HG03196 (cell line): ENCODE results near the gene DAAM1.

Experiments used
- ATAC-seq: cut with Tn5 transposase; IDR thresholded peaks from one replicate; pipeline ENCODE4 v1.9.1; 2021; ENCODE audit not compliant: unreplicated experiment

The DAAM1 gene

DNA sequence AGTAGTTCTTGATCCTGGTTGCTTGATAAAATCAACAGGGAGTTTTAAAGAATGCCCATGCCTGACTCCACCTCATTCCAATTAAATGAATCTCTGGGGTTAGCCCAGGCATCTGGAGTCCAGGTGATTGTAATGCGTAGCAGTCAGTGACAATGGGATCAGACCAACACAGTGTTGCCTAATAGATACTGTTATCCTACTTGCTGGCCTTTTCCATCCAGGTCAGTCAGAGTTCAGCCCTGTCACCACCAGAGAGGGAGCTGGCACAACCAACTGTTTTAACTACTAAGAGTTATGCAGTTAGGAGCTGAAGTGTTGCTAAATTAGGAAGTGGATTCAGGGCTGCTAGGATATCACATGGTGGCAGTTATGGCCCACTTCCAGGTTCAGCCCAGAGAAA lies 169.6 kb downstream of the DAAM1 start:
- ATAC-seq = no peak

DNA sequence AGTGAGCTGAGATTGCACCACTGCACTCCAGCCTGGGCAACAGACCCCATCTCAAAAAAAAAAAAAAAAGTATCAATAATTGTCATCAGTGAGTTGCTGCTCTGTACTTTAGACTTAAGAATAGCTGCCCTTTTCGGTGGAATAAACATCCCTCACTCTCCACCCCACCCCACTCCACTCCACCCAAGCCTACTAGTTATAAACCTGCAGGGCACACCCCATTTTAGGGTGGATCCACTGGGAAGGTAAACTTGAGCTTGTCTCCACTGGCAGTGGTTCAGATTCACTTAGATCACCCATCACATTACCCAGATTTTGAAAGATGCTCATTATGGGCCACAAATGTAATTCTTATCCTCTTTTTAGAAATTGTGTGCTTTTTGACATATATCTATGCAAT lies 170.3 kb downstream of the DAAM1 start:
- ATAC-seq = no peak

DNA sequence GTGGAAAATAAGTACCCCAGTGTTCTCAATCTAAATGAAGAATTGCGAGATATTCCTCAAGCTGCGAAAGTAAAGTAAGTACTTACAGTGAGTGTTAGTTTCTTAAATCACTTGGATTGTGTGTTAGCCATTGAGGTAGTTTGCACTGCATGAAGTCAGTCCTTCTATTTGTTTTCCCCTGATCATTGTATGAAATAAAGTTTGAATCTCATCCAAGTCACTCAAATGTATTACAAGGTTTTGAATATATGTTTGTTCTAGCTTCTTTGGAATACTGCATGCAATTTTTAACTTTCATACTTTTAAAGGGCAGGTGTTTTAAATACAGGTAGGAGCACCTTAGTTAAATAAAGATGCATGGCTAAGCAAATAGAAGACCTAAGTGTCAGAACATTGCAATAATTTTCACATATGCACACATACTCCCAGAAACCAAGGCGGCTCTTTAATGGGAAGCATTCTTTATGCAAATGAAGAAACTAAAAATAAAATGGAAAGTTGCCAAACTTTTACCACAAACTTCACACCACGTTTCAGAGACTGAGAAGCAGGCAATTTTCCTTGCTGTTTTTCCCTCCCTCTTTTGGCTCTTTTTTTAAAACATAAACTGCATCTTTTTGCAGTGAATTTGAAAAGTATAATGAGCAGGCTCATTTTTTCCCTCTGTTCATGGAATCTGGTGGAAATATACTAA lies 171.1 kb downstream of the DAAM1 start:
- ATAC-seq = no peak

DNA sequence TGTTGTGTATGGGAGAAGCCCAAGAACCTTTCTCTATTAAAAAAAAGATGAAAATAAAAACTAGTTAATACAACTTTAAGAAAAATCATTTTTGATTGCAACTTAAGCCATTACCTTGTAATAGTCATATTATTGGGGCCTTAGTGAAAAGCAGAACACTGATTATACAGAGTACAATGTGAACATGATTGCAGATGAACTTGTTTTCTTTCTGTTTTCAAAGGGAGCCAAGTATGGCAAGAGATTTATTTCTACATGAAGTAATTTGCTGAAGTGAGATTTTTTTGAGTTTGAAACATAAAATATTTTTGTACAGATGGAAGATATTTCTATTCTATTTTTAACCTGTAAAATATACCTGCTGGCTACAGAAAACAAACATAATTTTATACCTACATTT lies 171.8 kb downstream of the DAAM1 start:
- no peak for ATAC-seq

DNA sequence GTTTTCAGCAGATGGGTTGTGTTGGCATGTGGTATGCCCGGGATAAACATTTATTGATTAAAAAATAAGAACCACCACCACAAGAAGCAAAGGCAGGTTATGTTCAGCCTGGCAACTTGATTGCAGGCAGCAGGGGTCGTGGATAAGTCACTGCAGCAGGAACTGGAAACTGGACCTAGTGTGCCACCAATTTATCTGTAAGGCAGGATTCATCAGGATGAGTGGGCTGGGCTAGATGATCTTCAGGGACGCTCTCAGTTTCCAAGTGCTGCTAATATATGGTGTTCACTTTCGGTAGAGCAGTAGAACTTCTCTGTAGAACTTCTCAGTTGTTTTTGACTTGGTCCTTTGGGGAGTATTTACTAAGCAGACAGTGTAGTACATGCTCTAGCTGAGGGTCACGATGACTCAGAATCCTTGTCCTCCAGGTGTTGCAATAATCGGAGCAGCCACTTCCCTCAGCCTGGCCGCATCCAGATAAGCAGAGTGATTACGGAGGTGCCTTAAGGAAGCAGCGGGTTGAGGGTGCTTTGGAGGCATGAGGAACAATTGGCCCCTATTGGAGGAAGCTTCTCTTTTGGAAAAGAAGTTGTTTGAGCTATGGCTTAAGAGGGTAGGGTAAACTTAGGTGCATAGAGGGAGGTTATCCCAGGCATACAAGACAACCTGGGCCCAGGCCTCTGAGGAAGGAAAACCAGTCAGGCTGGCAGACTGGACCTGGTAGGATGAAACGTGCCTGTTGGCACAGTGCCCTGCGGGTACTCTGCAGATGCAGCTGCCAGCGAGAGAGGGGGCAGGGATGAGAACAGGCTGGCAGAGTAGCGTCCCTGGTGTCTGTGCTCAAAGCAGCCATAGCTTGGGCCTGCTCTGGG lies 172.7 kb downstream of the DAAM1 start:
- no peak for ATAC-seq

DNA sequence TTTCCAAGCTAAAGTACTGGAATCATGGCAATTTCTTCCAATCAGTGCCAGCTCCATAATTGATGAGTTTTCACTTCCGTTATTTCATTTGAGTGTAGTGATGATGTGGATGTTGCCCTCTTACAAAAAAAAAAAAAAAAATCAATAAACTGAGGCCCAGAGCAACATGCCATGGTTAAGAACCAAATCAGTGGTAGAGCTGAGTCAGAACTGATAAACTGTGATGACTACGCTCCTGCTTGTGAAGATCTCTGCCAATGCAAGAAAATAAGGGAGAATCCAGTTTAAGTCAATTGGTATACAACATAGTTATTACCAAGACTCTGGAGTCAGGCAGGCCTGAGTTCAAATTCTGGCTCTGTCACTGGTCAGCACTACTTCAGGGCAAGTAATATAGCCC lies 174.0 kb downstream of the DAAM1 start:
- ATAC-seq = no peak

DNA sequence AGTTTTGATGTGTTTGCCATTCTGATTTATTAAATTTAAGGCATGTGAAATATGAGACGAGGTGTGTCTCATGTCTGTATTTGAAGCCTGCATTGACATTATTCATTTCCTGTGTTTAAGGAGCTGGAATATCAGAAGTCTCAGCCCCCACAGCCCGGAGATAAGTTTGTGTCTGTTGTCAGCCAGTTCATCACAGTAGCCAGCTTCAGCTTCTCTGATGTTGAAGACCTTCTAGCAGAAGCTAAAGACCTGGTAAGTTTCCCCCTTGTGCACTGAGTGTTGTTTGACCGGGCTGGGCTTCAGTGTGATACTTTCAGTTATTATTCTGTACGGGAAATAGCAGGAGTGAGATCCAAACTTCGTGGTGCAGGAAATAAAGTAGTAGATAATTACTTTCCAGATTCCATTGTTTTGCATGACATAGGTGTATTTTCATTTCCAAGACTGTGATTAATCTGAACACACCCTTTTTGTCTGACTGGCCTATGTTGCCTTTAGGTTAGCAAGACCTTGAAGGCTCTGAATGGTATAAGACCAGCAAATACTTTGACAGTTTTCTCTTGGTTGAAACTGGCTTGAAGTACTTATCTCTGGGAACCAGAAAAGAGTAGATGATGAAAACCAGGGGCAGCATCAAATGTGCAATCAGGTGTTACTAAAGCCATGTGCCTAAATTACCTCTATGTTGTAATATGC lies 175.2 kb downstream of the DAAM1 start:
- ATAC-seq = no peak

DNA sequence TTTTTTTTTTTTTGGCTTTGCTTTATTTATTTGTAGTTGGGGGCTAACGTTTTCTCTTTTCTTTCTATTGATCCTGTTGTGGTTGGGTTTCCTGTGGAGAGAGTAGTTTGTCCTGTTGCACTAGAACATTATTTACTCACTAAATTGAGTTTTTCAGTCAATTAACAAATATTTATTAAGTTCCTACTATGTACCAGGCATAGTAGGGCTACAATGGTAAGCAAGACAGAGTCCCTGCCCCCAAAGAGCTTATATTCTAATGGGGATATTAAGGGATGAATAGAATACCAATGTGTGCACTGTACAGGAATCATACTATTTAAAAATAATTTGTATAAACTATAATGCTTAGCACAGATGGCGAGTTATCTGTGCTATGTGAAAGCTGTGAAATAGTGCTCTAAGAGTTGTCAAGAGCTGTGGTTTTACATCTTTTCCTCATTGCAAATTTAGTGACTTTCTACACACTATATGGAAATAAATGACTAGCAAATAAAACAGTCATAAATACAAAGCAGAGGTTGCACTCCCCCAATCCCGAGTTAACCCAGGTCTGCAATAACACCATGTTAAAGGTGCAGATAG lies 181.8 kb downstream of the DAAM1 start:
- no peak for ATAC-seq

DNA sequence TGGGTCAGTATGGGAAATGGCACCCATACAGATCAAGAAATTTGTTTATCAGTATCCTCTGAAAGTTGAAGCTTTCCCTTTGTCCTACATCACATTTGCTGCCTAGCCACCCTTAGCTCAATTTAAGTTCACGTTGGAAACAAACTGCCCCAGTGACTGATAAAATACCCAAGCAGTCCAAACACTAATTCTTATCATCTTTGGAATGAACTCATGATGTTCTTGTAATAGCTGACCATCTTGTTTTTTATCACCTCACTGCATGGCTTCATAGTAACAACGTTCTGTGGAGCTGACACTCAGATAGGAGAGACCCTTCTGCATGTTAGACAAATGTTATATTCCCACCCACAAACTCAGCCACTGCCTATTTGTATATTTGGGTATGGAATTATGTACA lies 183.3 kb downstream of the DAAM1 start:
- ATAC-seq = no peak

DNA sequence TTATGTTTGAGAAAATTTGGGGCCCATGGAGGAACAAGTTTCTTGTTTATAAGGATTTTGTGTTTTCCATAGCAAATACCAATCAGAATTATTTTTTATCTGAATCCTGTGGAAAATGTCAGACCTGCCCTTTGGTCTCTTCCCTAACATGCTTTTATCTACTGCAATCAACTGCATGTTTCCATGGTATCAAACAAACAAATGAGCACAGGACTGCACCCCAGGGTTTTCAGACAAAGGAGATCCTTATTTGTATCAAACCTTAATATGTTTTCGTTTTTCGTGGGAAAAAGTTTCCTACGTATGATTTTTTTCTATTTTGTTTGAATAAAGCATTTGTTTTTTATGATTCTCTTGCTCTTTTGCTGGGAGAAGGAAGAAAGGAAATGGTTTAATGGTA lies 185.6 kb downstream of the DAAM1 start:
- no peak for ATAC-seq

DNA sequence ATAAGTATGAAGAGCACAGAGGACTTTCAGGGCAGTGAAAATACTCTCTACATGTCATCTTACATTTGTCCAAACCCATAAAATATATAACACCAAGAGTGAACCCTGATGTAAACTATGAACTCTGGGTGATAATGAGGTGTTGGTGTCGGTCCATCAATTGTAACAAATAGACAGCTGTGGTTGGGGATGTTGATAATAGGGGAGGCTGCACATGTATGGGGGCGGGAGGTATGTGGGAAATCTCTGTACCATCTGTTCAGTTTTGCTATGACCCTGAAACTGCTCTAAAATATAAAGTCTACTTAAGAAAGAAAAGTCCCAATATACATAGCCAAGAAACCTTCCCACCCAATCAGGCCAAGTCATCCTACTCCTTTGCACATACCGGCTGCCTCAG lies 188.2 kb downstream of the DAAM1 start:
- no peak for ATAC-seq

DNA sequence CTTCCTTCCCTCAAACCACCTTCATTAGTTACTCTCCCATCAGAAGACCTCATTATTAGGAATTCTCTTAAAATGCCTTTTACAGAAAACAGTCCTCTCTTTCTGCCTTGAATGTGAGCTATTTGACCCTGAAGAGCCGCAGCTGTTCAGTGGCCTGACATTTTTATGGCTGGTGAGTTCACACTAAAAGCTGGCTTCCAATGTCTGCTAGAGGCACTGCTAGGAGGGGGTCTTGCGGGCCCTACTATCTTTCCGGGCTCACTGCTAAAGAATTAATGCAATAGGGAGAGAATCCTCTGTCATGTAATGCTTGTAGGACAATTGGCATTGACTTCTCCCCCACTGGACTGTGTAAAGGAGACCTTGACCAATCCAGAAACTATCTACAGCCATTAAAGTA lies 189.0 kb downstream of the DAAM1 start:
- ATAC-seq = no peak

DNA sequence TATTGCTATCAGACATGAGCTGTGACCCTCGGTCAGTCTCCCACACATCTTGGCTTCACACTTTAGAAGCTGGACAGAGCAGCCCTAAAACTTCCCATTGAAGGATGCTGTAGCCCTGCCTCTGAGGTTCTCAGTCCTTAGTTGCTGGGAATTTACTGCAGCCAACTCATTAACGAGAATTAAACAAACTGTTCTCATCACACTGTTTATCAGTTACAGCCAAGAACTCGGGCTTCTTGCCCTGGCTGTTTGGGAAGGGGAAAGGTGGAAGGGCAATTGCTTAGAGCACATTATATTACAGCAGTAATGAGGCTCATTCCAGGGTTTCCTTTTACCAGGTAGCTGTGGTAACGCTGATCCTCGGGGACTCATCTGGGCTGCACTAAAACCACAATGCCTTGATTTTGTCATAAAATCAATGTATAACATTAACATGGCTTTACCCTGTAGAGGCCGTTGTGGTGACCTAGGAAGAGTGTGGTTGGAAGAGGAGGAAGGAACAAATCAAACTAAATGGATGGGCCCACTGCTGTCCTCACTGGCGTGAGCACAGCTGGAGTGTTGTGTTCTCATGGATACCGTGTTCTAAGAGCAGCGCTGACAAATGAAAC lies 189.6 kb downstream of the DAAM1 start:
- ATAC-seq = no peak

DNA sequence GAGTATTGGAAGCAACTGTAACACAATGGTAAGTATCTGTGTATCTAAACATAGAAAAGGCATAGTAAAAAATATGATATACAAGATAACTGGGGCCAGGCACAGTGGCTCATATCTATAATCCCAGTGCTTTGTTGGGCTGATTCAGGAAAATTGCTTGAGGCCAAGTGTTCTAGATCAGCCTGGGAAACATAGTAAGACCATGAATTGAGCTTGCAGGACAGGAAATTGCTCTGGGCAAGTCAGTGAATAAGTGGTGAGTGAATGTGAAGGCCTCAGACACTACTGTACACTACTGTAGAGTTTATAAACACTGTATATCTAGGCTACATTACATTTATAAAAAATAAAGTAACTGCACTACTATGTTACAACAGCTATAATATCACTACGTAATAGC lies 201.5 kb downstream of the DAAM1 start:
- no peak for ATAC-seq

DNA sequence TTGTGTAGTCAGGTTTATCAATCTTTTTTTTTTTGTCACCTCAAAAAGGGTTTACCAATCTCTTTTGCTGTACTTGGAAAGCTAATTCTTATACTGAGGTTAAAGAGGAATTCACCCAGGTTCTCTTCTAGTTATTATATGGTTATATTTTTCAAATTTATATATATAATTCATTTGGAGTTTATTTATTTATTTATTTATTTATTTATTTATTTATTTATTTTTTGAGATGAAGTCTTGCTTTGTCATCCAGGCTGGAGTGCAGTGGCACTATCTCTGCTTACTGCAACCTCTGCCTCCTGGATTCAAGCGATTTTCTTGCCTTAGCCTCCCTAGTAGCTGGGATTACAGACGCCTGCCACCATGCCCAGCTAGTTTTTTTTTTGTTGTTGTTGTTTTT lies 202.9 kb downstream of the DAAM1 start:
- ATAC-seq = no peak

DNA sequence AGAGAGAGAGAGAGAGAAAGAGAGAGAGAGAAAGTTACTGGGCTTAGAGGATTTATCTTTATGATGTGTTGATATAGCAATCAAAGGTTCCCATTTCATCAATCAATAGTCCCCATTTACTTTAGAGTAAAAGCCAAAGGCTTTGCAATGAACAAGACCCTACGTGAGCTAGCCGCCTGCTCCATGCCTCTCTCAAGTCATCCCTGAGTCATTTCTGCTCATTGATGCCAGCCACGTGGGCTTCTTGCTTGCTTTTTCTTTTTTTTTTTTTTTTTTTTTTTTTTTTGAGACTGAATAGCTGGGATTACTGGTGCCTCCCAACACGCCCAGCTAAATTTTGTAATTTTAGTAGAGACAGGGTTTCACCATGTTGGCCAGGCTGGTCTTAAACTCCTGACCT lies 205.8 kb downstream of the DAAM1 start:
- no peak for ATAC-seq

DNA sequence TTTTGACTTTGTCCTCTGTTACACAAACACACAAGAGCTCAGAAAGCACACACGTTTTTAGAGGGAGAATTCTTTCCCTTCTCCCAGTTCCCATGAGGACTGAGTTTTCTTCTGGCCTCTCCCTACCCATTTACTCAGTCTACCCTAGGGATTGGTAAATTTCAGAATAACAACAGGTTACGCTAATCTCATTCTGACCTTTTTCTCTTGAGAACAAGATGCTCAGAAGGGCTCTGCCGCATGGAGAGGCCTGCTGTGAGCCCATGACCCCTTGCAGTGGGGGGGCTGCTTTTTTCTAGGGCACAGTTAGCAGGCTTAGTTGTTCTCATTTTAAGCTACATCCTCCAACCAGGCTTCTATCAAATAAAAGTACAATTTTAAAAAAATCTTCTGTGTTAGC lies 207.2 kb downstream of the DAAM1 start:
- no peak for ATAC-seq

DNA sequence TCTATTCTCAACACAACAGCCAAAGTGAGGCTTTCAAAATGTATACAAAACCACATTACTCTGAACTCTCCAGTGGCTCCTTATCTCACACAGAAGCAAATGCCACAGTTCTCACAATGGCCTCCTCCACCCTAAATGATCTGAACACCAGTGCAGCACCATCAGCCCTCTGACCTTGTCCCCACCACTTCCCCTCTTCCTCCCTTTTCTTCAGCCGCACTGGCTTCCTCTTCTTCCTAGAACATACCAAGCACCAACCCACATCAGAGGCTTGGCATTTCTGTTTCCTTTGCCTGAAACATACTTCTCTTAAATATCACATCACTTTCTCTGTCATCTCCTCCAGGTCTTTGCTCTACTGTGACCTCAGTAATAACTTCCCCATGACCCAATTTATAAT lies 210.4 kb downstream of the DAAM1 start:
- no peak for ATAC-seq

DNA sequence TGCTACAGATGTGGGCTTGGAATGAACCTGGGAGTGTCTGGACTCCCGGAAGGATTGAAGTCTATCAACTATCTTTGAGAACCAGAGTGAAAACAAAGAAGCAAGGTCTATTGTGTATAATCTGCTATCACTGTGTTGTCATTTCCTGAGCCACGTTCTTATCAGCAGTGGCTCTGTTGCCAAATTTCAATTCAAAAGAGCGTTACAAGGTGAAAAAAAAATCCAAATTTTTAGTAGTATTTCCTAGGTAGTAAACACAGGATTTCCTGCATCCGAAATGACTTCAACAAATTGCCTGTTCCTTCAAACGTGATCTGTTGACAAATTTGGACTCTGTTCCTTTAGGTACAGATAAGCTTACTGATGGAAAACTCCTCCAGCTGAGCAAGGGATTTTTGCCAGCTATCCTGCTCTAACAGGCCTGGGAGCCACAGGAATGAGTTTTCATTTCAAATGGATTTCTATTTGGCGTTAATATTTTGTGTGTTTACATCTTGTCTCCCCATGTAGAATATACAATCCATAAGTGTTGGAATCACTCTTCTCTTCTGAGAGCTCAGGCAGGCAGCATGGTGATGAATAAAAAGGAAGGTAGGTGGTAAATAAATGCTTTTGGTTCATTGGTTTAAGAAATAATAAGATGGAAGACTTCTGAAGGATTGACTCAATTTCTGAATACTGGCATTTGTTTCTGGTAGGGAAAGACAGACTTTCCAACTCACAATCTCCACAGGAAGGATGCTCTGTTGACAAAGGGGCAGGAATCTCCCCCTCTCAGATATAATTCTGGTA lies 218.2 kb downstream of the DAAM1 start:
- ATAC-seq = no peak

DNA sequence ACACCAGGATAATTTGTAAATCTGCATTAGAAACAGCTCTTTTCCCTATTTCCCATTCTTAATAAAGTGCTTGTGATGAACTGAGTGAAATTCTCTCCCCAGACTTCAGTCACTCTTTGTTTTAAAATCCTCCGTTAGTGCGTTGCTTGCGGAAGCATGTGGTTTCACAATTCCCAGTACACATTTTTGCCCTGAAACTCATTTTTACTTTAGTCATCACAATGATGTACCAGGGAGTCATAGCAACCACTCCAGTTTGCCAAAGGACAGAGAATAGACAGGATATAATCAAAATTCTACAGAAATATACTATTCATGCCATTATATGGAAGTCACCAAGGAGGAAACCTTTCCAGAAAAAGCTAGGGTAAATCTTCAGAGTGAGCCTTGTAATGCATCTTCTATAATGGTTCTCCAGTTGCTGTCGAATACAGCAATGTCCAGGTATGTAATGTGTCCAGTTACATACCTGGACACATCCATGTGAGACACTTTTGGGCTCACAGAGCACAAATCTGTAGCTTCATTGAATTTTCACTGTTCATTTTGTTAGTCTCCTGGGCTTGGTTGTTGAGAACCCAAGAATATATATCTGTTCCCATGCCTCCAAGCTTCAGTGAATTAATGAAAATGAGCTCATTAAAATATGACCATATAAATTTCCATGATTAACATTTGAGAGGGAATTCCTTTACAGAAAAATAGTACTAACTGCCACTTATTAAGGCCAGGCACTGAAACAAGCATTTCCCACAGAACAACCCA lies 219.0 kb downstream of the DAAM1 start:
- no peak for ATAC-seq
